Suprapubic skin (tissue), 4 donors: Measurements from ENCODE around the gene ACRV1. TPM values are rescaled to one million over a fixed set of nuclear protein-coding genes. Genes with fewer than 3 reads are reported as not detected.

ENCODE experiments used
- DNase-seq, 2 donors: peaks; one replicate each; pipeline ENCODE4 v3.0.0-alpha.2; 2019; ENCODE audit warnings: low spot score in 2 of 2
- H3K27ac ChIP-seq: fragments of 200-600 bp; sonication (generic); one replicate; pipeline ENCODE4 v1.5.1; 2019
- H3K27me3 ChIP-seq: fragments of 200-600 bp; sonication (generic); one replicate; pipeline ENCODE4 v1.5.1; 2019
- H3K36me3 ChIP-seq: fragments of 200-600 bp; sonication (generic); one replicate; pipeline ENCODE4 v1.5.1; 2019
- H3K4me1 ChIP-seq: fragments of 200-600 bp; sonication (generic); one replicate; pipeline ENCODE4 v1.5.1; 2019
- H3K4me3 ChIP-seq: fragments of 200-600 bp; sonication (generic); one replicate; pipeline ENCODE4 v1.5.1; 2019; ENCODE audit warnings: mild to moderate bottlenecking
- H3K9me3 ChIP-seq: fragments of 200-600 bp; sonication (generic); one replicate; pipeline ENCODE4 v1.5.1; 2019
- CTCF ChIP-seq, 2 donors: fragments of 200-600 bp in 1 of 2; fragments of 450-650 bp in 1 of 2; sonication (generic) in 1 of 2; IDR thresholded peaks; one replicate each; pipeline ENCODE4 v1.5.1; 2016 to 2019; ENCODE audit warnings: antibody characterized with exemption in 2 of 2, mild to moderate bottlenecking in 1 of 2, moderate library complexity in 1 of 2
- EP300 ChIP-seq: sonication (generic); formaldehyde crosslinking; IDR thresholded peaks from one replicate; pipeline ENCODE4 v1.6.1; 2017; ENCODE audit warnings: antibody characterized with exemption
- POLR2A ChIP-seq, 2 donors: fragments of 450-650 bp; IDR thresholded peaks; one replicate each; pipeline ENCODE4 v1.6.1; 2017; ENCODE audit warnings: antibody characterized with exemption in 2 of 2, mild to moderate bottlenecking in 2 of 2, moderate library complexity in 2 of 2
- POLR2AphosphoS5 ChIP-seq, 3 donors: sonication (generic); formaldehyde crosslinking; IDR thresholded peaks; one replicate each; pipeline ENCODE4 v1.6.1; 2017; ENCODE audit warnings: antibody characterized with exemption in 3 of 3
- WGBS: methylation state at CpG from one replicate; pipeline ENCODE4 v1.1.5; 2018; 5-methylcytosine and 5-hydroxymethylcytosine counted together
- total RNA-seq, 4 donors: library from RNA; depleted of rRNA; stranded (reverse); fragments of >200 nt; gene quantifications; one replicate each; pipeline ENCODE4 v1.1.0, GENCODE V29; 2016

The ACRV1 gene
- total RNA-seq, 4 donors from 2014 or later, result not detected

GRCh38 chr11:125662689-125663088, 18.0 kb downstream of the ACRV1 start:
- 93% methylated on average over 2 of the region's 2 CpGs for WGBS
- H3K27ac ChIP-seq, result no peak overlapping the region

GRCh38 chr11:125649465-125650166, 31.0 kb downstream of the ACRV1 start:
- H3K4me3 ChIP-seq, result no peak overlapping the region
- H3K9me3 ChIP-seq, result no peaks in the 10 kb centered on the region
- no peak for TF ChIP-seq CTCF (IDR thresholded peaks at IDR 0.05)
- TF ChIP-seq POLR2AphosphoS5 (IDR thresholded peaks at IDR 0.05), result no peak
- no peak for TF ChIP-seq EP300
- no peak for TF ChIP-seq POLR2A (IDR thresholded peaks at IDR 0.05)
- no peak for DNase-seq
- peaks cover 2% of the 10 kb centered on the region for H3K36me3 ChIP-seq
- H3K27ac ChIP-seq, result no peak overlapping the region
- 82% methylated on average over 6 of the region's 6 CpGs for WGBS
- H3K4me1 ChIP-seq, result no peaks in the 10 kb centered on the region
- H3K27me3 ChIP-seq, result no peaks in the 10 kb centered on the region

More at GRCh38 chr11:125662689-125663088, 18.0 kb downstream of the ACRV1 start:
- no peak for DNase-seq
- TF ChIP-seq POLR2A (IDR thresholded peaks at IDR 0.05) (no peak), EP300 (no peak), POLR2AphosphoS5 (IDR thresholded peaks at IDR 0.05) (no peak), CTCF (IDR thresholded peaks at IDR 0.05) (no peak)
- H3K4me1 ChIP-seq, result no peaks in the 10 kb centered on the region
- no peaks in the 10 kb centered on the region for H3K36me3 ChIP-seq
- no peaks in the 10 kb centered on the region for H3K9me3 ChIP-seq
- H3K4me3 ChIP-seq, result no peak overlapping the region
- no peaks in the 10 kb centered on the region for H3K27me3 ChIP-seq

- WGBS, result 93% methylated on average over 3 of the region's 3 CpGs
- H3K27me3 ChIP-seq, result no peaks in the 10 kb centered on the region
- H3K9me3 ChIP-seq, result no peaks in the 10 kb centered on the region
- H3K4me1 ChIP-seq, result no peaks in the 10 kb centered on the region
- TF ChIP-seq EP300, result no peak
- no peak for TF ChIP-seq POLR2A (IDR thresholded peaks at IDR 0.05)
- no peak for TF ChIP-seq POLR2AphosphoS5 (IDR thresholded peaks at IDR 0.05)
- no peak for TF ChIP-seq CTCF (IDR thresholded peaks at IDR 0.05)
- H3K36me3 ChIP-seq, result peaks cover 6% of the 10 kb centered on the region
- DNase-seq, result no peak
- H3K27ac ChIP-seq, result no peak overlapping the region
- H3K4me3 ChIP-seq, result no peak overlapping the region
Observed at GRCh38 chr11:125645871-125646270, 34.8 kb downstream of the ACRV1 start.

GRCh38 chr11:125638315-125638714, 42.3 kb downstream of the ACRV1 start:
- TF ChIP-seq POLR2AphosphoS5 (IDR thresholded peaks at IDR 0.05) (no peak), CTCF (IDR thresholded peaks at IDR 0.05) (no peak), EP300 (no peak), POLR2A (IDR thresholded peaks at IDR 0.05) (no peak)
- H3K27ac ChIP-seq, result no peak overlapping the region
- H3K4me1 ChIP-seq, result no peaks in the 10 kb centered on the region
- no peak overlapping the region for H3K4me3 ChIP-seq
- no peaks in the 10 kb centered on the region for H3K9me3 ChIP-seq
- peaks cover 9% of the 10 kb centered on the region for H3K36me3 ChIP-seq
- 97% methylated on average over 1 of the region's 1 CpG for WGBS
- DNase-seq, result no peak
- no peaks in the 10 kb centered on the region for H3K27me3 ChIP-seq

- no peaks in the 10 kb centered on the region for H3K9me3 ChIP-seq
- peaks cover 10% of the 10 kb centered on the region for H3K36me3 ChIP-seq
- no peak overlapping the region for H3K4me3 ChIP-seq
- no peaks in the 10 kb centered on the region for H3K27me3 ChIP-seq
- TF ChIP-seq EP300, result no peak
- no peak for TF ChIP-seq CTCF (IDR thresholded peaks at IDR 0.05)
- TF ChIP-seq POLR2AphosphoS5 (IDR thresholded peaks at IDR 0.05), result no peak
- no peak for DNase-seq
- H3K4me1 ChIP-seq, result no peaks in the 10 kb centered on the region
- WGBS, result 88% methylated on average over 3 of the region's 3 CpGs
- H3K27ac ChIP-seq, result no peak overlapping the region
Observed at GRCh38 chr11:125637840-125638239, 42.8 kb downstream of the ACRV1 start.
